NCI-H128 (cell line): ENCODE measurements around the gene INTS11.
A peak's percentile ranks its signal among the peaks of the same experiment; 100 is the strongest.

ENCODE experiments used
- DNase-seq: peaks from one replicate; lab custom pipeline; 2025; ENCODE audit not compliant: unreplicated experiment; lab: John Stamatoyannopoulos, UW

The INTS11 gene

DNA sequence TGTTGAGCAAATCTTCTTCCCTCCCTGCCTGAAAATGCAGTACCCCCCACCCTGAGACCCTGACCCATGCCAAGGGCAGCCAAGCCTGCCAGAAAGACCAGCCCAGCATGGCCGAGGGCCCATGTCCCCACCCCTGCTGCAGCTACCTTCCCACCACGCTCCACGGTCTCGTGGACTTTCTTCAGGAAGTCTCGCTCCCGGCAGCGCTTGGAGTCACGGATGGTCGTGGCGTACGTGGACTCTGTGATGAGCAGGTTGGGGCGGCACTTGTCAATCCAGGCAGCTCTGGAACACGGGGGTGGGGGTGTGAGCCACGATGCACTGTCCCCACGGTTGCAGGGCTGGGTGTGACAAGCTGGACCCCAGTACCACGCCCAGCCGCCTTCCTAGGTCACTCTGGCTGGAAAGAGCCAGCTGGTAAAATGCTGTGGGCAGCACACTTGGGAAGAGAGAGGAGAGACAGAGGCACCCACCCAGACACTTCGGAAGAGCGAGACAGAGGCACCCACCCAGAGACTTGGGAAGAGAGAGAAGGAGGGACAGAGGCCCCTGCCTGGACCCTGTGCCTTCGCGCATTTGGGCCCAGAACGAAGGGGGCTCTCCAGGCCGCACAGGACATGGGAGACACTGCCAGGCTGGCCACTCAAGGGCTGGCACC lies 9.7 kb downstream of the INTS11 start:
- DNase-seq, result no peak

- no peak for DNase-seq
These were observed 10.2 kb downstream of the INTS11 start for GRCh38 chr1:1314237-1314586.

DNA sequence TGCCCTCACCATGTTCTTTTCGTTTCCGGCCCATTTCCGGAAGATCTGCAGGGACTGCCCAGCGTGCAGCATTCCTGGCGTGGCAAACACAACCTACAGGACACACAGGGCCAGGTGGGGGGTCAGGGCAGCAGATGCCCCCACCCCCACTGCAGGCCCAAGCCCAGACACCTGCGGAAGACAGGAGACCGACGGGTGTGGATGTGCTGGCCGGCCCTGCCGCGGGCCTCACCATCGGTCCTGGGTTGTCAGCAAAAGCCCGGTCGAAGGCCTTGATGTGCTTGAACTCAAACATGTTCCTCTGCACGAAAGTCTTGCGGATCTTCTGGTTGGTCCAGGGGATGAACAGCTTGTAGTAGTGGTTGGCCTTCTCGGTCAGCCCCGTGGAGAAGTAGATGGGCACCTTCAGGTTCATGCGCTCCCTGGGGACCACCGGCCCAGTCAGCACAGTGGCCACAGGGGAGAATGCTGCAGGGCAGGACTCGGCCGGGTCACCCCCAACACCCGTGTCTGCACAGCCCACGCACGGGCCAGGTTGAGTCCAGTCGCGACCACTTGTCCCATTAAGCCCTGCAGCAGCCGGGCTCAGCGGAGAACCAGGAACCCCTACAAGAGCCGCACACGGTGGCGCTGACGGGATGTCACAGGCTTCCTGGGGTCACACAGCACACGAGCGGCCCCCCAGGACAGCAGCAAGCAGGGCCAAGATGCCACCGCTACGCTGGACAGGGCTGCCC lies 10.8 kb downstream of the INTS11 start:
- DNase-seq, result no peak

DNA sequence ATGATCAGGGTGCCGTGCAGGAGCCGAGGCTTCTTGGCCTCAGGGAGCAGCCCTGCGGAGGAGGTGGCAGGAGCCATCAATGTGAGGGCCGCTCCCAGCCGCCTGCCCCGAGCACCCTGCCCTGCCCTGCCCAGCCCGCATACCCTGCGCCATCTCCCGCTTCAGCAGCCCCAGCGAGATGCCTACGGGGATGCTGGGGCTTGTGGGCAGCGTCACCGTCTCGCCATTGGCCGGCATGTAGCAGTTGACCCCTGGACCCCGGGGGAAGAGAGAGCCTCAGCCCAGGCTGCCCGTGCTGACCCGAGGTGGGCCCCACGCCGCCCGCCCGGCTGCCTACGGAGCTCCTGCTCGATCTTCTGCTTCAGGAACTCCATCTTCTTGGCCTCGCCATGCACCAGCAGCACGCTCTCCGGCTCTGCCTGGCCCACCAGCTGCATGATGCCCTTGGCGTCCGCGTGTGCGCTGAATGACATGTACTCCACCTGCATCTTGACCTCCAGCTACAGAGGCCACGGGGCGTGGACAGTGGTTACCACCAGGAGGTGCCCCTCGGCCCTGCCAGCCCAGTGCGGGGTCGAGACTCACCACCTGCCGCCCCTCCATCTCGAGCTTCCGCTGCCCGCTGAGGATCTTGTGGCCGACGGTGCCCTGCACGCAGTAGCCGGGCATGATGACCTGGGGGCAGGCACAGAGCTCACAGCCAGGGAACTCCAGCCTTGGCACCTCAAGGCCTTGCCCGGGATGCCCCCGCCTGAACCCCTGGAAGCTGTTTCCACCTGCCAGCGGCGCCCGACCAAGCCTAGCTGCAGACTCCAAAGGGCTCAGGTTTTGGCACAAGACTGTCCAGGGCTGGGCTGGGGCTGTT lies 11.8 kb downstream of the INTS11 start:
- no peak for DNase-seq

DNA sequence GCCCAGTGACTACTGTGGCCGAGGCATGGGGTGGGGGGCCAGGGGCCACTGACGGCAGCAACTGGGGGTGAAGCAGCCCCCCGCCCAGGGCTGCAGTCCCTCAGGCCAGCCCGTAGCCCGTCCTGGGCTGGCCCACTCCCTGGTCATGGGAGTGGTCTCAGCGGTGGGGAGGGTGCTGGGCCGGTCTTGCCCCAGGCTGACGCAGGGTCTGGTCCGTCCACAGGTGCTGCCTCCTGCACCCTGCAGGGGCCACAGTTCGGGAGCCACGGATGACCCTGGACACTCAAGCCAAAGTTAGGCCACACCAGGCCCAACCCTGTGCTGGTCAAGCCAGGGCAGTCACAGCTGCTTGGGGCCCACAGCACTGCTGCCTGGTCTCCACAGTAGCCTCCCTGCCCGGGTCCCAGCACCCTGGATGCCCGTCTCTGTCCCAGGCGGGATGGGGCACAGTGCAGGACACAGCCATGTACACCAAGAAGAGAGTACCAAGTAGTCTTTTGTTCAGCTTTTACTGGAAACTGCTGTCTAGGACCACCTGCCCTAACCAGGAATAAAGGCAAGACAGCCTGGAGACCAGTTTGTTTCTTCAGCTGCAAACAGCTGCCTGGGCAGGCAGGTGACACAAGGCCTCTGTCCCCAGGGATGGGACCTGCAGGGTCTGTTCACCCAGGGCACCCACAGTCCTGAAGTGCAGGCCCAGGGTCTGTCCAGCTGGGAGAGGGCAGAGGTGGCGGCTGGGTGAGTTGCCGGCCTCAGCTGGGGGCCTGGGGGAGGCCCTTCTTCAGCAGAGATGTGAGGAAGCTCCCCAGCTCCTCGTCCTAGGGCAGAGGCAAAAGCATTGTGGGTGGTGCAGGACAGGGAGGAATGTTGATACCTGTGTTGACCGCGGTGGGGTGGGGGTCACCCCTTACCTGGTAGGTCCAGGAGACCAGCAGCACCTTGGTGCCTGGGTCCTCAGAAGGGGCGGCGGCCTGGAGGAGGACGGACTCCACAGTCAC lies 13.1 kb downstream of the INTS11 start:
- DNase-seq, result no peak

DNA sequence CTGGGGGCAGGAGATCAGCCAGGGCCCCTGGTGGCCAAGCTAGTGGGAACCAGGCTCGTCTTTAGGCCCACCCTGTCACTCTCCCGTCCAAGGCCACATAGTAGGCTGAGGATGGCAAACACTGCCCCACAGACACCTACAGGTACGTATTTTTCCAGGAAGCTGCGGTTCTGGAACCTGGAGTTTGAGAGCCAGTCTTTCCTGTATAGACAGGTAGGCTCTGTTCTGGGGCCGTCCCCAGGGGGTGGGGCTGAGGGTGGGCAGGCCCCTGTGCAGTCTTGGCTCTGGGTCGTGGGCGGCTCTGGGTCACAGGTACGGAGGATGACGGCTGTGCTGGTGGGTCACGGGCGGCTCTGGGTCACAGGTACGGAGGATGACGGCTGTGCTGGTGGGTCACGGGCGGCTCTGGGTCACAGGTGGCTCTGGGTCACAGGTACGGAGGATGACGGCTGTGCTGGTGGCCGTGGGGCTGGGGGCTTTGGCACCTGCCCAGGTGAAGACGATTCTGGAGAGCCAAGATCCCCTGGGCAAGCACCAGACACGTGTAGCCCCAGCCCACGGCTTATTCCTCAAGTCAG lies 13.9 kb downstream of the INTS11 start:
- no peak for DNase-seq

GRCh38 chr1:1310109-1310385 lies 14.4 kb downstream of the INTS11 start:
- no peak for DNase-seq

GRCh38 chr1:1309251-1310108 lies 15.0 kb downstream of the INTS11 start:
- DNase-seq, result no peak

GRCh38 chr1:1308756-1309250 lies 15.7 kb downstream of the INTS11 start:
- DNase-seq, result no peak

DNA sequence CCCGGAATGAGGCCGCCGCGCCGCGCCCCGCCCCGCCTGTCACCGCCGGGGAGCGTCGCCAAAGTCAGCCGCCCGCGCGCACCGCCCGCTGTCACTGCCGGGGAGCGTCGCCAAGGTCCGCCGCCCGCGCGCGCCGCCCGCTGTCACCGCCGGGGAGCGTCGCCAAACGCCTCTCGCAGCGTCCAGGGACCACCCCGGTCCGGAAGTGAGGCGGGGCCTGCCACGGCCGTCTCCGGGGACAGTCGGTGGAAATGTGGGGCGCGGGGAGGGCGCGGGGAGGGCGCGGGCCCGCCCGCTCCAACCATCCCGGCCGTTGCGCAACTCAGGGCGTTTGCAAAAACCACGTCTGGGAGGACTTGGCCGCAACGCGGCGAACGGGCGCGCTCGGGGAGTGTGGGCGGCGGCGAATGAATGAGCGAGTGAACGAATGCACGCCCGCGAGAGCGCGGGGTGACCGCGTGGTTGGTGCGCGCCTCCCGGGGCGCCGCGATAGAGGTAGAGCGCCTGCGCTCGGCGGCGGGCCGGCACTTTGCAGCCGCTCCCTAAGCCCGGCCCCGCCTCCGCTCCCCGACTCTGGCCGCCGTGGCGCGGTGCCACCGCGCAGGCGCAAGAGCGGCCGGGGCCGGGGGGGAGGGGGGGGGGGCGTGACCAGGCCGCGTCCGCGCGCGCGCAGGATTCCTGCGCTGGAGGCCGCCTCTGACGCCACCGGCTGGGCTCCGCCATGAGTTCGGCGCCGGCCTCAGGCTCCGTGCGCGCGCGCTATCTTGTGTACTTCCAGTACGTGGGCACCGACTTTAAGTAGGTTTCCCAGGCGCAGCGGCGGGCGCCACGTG lies 16.3 kb downstream of the INTS11 start, which contains the start of the genes ACAP3 and PUSL1:
Gene ACAP3, minus strand, starts transcription at position 8 of the 833 bp plus-strand sequence. CDS start 115 bp downstream, outside the sequence.
Gene PUSL1, plus strand, starts transcription at position 675 of the 833 bp plus-strand sequence. Its CDS starts 47 bp downstream, at position 722.
- DNase-seq, result peak; percentile 77

DNA sequence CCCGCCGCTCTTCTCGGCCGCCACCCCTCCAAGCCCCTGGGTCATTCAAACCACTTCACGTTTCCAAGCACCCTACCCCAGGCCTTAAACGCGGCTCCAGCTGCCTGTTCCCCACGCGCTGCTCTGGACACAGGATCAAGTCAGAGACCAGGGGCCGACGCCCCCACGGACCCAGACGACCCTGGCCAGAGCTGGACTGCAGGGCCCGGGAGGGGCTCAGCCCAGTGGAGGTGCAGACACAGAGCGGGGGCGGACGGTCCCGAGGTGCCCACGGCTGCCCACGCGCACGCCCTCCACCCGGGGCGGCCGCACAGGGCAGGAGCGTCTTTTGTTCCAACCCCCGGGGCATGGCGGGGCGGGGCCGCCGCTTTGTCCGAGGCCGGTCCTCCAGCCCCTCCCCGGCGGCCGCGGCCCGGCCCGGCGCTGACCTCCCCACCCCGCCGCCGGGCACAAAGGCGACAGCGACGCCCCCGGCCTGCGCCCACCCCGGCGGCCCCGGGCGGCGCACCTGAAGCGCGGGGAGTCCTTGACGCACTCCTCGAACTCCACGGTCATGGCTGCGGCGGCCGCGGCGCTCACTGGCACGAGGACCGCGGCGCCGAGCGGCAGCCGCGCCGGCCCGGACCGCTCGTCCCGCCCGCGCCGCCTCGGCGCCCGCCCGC lies 17.1 kb downstream of the INTS11 start:
- no peak for DNase-seq

DNA sequence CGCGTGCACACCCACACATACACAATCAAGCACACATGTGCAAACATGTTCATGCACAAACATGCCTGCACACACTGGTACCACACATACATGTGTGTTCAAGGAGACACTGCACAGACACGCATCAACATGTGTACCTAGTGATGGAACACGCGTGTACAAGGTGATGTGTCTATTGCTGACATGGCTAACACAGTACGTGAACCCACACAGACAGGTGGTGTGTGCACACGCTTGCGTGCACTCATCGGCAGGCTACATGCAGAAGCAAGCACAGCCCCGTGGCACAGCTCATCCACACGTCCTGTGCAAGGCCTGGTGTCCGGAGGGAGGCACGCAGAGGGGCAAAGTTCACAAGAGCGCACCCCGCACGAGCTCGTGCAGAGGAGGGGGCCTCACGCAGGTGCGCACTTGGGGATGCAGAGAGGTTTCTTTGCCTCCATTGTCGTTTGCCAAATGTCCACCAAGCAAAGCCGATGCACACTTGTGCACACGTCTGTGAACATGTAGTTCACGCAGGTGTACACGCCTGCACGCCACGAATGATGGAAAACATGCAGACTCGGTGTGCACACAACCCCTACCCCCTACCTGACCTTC lies 17.7 kb downstream of the INTS11 start:
- DNase-seq, result no peak

DNA sequence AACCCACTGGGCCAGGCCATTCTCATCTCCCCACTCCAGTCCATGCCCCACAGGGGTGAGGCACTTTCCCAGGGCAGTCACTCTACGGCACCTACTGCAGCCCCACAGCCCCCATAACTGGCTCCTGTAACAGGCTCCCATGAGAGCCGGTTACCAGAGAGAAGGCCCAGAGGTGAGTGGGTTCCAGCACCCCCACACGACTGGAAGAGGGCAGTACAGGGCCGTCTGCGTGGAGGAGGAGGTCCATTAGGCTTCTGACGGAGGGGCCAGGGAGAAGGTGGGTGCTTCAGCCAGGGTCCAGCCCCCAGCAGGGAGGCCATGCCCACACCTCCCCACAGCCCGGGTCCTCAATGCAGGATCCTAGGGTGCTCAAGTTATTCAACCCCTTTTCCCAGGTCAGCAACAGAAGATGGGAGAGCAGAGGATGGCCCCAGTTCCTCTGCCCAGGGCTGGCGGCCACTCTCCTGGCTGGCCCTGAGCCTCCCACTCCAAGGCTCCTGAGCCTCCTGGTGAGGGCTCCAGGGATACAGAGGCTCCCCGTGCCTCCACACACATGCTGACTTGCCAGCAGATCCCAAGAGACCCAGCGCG lies 18.3 kb downstream of the INTS11 start:
- DNase-seq, result no peak

DNA sequence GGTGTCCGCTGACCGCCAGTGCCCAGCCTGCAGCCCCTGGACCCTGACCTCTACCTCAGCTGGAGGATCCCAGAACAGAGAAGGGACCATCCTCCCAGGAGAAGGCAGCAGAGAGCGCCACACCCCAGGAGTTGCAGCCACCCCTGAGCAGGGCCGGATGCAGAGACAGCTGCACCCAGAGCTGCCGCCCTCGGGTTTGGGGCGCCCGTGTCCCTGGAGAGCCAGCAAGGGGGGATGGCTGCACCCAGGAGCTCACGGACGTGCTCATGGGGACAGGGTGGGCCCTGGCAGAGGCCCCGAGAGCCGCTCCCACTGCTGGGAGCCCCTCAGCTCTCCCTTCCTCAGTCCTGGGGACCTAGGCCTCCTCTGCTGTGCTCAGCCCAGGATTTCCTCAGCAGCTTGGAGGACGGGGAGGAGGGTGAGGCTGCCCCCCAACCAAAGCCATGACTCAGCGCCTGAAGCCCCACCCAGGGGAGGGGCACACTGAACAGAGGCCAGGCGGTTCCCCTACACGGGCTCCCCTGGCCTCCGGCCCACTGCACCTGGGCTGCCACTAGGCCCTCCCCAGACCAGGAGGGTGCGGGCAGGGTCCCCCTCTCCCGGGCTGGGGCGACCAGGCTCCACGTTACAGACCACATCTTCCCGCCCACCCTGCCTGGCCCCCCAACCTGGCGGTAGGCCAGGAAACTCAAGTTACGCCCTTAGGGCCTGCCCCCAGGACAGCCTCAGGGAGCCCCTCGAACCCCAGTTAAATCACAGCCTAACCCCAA lies 19.0 kb downstream of the INTS11 start:
- no peak for DNase-seq

DNA sequence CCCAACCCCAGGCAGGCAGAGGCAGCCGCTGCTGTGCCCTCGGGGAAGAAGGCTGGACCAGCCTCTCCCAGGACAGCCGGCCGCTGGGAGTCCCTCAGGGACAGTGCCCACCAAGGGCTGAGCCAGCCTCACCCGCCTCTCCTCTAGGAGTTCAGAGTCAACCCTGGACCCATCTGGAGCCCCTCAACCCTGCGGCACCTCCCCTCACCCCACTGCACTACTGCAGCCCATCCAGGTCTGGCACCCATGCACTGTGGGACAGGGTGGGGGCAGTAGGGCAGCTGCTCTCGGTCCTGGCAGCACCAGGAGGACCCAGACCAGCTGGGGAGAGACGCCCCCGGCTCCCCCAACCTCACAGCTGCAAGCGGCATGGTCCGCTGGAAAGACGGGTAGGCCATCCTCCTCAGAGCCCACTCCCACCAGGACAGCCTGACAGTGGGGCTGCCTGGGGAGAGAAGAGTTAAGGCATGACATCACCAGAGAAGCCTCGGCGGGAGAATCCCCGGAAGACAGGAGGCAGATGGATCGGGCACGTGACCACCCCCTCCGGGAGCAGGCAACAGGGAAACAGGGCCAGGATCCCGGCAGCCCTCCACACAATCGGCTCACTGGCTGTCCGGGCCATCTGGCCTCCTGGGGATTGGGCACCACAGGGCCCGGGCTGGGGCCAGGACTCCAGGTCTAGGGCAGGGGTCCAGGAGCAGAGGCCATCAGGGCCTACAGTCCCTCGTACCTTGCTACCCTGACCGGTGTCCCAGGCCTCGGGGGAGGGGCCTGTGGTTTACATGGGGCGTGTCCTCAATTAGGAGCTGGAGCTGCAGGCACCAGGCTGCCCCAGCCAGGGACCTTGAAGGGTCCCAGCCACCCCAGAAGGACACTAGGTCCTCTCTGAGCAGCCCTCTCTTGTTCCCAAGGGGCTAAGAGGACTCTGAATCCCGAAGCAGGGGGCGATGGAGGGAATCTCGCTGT lies 19.8 kb downstream of the INTS11 start:
- DNase-seq, result peak; percentile 51
